Urinary bladder (tissue), 4 donors: ENCODE data around the gene SLC9A7. TPM values are rescaled to one million over a fixed set of nuclear protein-coding genes. Genes with fewer than 3 reads are reported as not detected.

ENCODE experiments used
- DNase-seq: peaks from one replicate; pipeline ENCODE4 v3.0.0-alpha.2; 2015; ENCODE audit errors: extremely low spot score
- H3K27ac ChIP-seq: one replicate; pipeline ENCODE4 v1.5.1; 2013; ENCODE audit warnings: low read depth, mild to moderate bottlenecking, moderate library complexity
- H3K36me3 ChIP-seq: one replicate; pipeline ENCODE4 v1.6.1; 2013; ENCODE audit warnings: mild to moderate bottlenecking, moderate library complexity; ENCODE audit not compliant: insufficient read depth
- H3K4me1 ChIP-seq: one replicate; pipeline ENCODE4 v1.6.1; 2013; ENCODE audit warnings: mild to moderate bottlenecking, moderate library complexity; ENCODE audit not compliant: insufficient read depth
- H3K4me3 ChIP-seq: one replicate; pipeline ENCODE4 v1.5.1; 2013; ENCODE audit warnings: low read depth, low read length
- WGBS: extraction: QIAGEN DNeasy Blood & Tissue Kit; methylation state at CpG from one replicate; pipeline ENCODE4 v1.1.7; 2013; 5-methylcytosine and 5-hydroxymethylcytosine counted together
- polyA plus RNA-seq: library from polyadenylated mRNA; stranded (reverse); fragments of 200-250 nt; gene quantifications from one replicate; pipeline ENCODE4 v1.2.3, GENCODE V29; 2013
- total RNA-seq: library from RNA; depleted of rRNA; stranded (reverse); fragments of >200 nt; gene quantifications from one replicate; pipeline ENCODE4 v1.2.3, GENCODE V29; 2014
- donor health status: healthy with polysubstance abuse.
- donor health status: healthy.

The SLC9A7 gene
- total and polyA plus RNA-seq, 2 donors: 0.61 to 4.1 TPM

DNA sequence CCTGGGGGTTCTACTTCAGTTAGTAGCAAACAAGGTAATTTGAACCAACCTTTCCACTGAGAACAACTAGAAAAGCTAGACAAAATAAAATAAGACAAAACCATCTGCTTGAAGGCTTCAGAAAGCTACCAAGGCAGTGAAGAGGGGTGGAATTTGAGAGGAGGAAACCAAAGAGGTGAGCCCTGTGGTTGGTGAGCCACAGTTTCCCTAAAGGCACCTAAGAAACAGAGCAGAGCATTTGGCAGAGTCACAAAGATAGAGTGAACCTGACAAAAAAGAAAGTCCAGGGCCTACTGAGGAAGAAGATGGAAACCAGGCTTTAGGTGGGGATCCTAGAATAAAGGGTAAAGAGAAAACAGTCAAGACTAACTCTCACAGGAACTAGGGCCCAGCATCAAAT lies 141.0 kb downstream of the SLC9A7 start:
- Histone ChIP-seq H3K27ac (no peak overlapping the region), H3K4me3 (no peak overlapping the region), H3K36me3 (no peaks in the 10 kb centered on the region), H3K4me1 (no peaks in the 10 kb centered on the region)
- no peak for DNase-seq

DNA sequence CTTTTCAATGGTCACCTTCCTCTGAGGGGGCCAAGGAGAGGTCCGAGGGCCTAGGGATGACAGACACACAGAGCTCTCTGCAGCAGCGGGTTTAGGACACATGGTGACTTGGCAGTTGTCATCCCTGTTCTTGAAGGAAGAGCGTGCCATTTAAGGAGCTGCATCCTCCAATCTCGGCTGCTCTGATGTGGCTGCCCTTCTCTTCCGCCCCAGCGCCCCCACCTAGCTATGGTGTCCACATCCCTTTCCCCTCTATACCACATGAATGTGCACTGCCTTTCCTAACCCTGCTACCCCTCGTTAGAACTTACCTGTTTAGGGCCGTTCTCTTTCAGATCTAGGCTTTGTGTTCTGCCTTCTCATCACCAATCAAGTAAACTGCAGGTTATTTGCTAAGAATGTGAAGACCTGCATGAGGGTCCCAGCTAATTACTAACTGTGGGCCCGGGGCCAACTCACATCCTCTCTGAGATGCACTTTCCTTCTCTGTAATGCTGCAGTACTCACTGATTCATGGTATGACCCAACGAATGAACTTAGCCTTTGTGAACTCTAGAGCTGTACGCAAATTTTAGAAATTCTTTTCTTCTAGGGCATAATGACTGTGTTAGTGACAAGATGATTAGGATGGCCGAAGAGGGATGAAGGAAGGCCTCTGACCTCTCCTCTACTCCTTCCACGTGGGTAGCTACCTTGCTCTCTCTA lies 147.1 kb downstream of the SLC9A7 start:
- Histone ChIP-seq H3K4me1 (no peaks in the 10 kb centered on the region), H3K4me3 (no peak overlapping the region), H3K27ac (no peak overlapping the region), H3K36me3 (no peaks in the 10 kb centered on the region)
- 79% methylated on average over 13 of the region's 13 CpGs for WGBS
- no peak for DNase-seq

DNA sequence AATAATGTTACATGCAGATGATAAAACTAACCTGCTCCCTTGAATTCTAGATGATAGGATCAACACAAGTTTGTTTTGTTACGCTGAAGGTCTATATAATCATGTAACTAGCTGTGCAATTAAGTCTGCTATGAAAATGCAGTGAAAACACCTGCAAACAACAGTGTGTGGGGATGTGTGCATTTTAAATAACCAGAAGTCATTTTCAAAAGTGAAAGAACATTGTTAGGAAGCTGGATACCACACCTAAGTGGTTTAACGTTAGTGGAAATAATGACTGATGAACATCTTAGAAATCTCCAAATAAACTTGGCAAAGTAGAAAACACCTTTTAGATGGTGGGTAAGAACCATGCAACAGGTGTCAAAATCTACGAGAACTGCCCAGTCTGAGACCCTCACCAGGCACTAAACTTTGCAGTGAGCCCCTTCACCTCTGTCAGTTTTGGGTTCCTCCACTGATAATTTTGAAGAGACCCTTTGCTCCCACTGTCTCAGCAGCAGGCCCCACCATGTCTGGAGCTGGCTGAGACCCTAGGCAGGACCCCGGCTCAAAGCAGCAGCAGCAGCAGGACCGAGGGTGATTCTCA lies 148.8 kb downstream of the SLC9A7 start:
- Histone ChIP-seq H3K4me3 (no peak overlapping the region), H3K4me1 (no peaks in the 10 kb centered on the region), H3K27ac (no peak overlapping the region), H3K36me3 (no peaks in the 10 kb centered on the region)
- DNase-seq: no peak
- WGBS: 80% methylated on average over 5 of the region's 5 CpGs

DNA sequence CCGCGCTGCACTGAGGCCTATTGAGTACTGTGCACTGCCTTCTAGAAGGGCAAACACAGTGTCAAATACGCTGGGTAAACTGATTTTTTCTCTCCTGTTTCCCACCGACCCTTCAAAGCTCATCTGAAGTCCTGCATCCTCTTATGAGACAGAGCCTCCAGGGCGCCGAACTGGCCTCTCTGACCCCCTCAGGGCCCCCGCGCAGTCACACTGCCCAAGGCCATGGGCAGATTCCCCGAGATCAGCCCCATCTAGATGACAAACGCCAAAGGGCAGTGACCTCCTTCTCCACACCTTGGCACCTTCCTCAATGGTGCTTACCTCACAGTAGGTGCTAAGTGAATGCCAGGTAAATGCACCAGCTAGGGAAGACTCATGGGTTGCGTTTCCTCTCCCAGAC lies 151.0 kb downstream of the SLC9A7 start:
- H3K27ac ChIP-seq: no peak overlapping the region
- 87% methylated on average over 11 of the region's 11 CpGs for WGBS
- H3K36me3 ChIP-seq: no peaks in the 10 kb centered on the region
- H3K4me3 ChIP-seq: no peak overlapping the region
- DNase-seq: no peak
- H3K4me1 ChIP-seq: no peaks in the 10 kb centered on the region

DNA sequence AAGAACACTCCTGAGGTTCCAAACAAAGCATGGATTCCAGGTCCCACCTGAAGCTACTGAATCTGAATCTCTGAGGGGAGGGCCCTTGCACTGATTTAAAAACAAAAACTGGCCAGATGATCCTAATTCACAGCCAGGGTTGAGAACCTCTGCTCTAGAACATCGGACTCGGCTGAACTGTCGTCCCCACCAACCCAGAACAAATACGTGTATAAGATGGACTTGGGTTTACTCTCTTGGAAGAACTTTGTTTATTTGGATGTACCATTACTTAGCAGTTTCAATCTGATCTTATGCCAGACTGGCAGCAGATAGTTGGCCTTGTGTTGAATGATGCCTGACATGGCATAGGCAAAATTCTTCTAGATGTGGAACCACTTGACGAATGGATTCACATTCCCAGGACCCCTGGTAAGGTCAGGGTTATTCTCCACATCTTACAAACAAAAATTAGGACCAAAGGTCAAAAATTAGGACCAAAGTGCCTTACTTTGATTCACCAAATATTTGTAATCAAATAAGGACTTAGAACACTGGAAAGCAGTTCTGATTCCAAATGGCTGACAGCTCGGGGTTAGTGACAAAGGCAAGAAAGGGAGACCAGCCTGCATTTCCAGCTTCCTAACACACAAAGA lies 156.3 kb downstream of the SLC9A7 start:
- DNase-seq: no peak
- WGBS: 94% methylated on average over 6 of the region's 6 CpGs
- Histone ChIP-seq H3K4me3 (no peak overlapping the region), H3K4me1 (no peaks in the 10 kb centered on the region), H3K27ac (no peak overlapping the region), H3K36me3 (no peaks in the 10 kb centered on the region)

DNA sequence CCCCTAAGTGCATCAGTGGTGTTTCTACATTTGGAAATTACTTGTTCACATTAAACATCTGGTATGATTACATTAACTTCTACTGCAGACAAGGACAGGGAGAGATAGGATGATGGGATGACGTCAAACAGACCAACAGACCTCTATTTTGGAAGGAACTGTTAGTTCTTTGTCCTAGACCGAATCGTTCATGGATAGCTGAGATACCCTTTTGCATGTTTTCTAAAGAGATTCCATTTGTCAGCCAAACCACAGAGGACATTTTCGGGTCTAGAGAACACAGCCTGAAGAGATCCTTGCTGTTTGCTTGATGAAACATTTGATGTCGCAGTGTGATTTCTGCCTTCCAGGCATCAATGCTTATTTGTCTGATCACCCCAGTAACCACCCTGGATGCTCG lies 157.6 kb downstream of the SLC9A7 start:
- Histone ChIP-seq H3K36me3 (no peaks in the 10 kb centered on the region), H3K27ac (no peak overlapping the region), H3K4me1 (no peaks in the 10 kb centered on the region), H3K4me3 (no peak overlapping the region)
- 63% methylated on average over 6 of the region's 6 CpGs for WGBS
- DNase-seq: no peak

DNA sequence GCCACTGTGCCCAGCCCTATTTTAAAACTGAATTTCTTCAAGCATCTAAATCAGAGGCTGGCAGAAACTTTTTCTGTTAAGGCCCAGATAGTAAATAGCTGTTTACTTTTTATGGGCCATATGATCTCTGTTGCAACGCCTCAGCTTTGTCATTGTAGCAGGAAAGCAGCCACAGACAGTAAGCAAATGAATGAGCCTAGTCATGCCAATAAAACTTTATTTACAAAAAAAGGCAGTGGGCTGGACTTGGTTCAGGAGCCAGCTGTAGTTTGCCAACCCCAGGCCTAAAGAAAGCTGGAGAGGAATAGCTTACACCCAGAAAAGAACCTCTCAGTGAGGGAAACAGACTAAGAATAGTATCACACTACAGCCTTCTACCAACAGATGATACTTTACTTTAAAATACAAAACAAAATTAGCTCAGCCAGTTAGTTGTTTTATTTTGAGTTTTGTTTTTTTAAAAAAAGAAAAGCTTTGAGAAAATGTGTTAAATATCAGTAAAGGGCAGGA lies 159.8 kb downstream of the SLC9A7 start:
- WGBS: 80% methylated on average over 1 of the region's 1 CpG
- no peak for DNase-seq
- no peaks in the 10 kb centered on the region for H3K4me1 ChIP-seq
- H3K4me3 ChIP-seq: no peak overlapping the region
- no peak overlapping the region for H3K27ac ChIP-seq
- no peaks in the 10 kb centered on the region for H3K36me3 ChIP-seq

DNA sequence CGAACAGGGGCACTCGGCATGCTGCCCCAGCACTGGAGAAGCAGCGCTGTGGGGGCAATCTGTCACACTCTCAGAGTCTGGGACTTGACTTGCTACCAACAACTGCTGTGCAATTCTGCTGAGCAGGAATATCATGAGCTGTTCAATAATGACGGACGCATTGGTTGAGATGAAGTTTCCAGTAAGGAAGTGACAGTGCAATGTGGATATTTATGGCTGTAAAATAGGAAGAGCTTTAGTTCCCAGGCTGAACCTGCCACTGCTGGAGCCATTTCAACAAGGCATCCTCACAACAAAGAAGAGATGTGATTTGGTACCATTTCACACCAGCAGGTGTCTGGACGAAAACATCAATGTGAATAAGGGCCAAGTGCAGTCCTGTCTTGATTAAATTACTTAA lies 161.1 kb downstream of the SLC9A7 start:
- Histone ChIP-seq H3K27ac (no peak overlapping the region), H3K4me3 (no peak overlapping the region), H3K4me1 (no peaks in the 10 kb centered on the region), H3K36me3 (no peaks in the 10 kb centered on the region)
- DNase-seq: no peak
- 76% methylated on average over 6 of the region's 6 CpGs for WGBS

DNA sequence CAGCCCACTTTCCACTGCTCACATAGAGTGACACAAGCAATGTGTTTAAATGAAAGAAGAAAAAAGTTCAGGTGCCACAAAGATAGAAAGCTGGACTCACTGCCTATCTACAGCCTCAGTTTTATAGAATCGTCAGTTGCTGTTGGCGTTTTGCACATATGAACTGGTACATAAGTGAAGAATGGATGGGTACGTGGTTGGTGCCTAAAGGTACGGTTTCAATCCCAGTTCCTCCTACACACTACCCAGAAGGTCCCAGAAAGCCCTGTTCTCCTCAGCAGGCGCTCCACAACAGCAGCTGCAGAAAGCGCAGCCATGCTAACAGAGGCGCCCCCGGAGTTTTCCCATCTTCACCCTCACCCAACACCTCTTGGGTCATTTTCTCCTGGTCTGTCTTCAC lies 161.7 kb downstream of the SLC9A7 start:
- Histone ChIP-seq H3K4me1 (no peaks in the 10 kb centered on the region), H3K36me3 (no peaks in the 10 kb centered on the region), H3K27ac (no peak overlapping the region), H3K4me3 (no peak overlapping the region)
- 90% methylated on average over 8 of the region's 8 CpGs for WGBS
- no peak for DNase-seq

DNA sequence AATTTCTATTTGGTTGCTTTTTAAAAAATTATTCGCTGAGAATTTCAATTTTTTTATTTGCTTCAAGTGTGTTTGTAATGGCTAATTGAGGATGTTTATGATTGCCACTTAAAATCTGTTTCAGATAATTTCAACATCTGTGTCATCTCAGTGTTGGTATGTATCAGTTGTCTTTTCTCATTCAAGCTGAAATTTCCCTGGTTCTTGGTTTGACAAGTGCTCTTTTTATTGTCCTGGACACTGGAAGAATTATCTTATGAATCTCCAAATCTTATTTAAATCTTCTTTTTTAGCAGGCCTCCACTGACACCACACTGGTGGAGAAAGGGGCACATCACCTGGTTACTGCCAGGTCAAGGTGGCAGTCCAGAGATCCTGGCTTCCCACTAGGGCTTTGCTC lies 163.8 kb downstream of the SLC9A7 start:
- Histone ChIP-seq H3K4me3 (no peak overlapping the region), H3K36me3 (no peaks in the 10 kb centered on the region), H3K4me1 (no peaks in the 10 kb centered on the region), H3K27ac (no peak overlapping the region)
- no peak for DNase-seq
- WGBS: 95% methylated on average over 1 of the region's 1 CpG

DNA sequence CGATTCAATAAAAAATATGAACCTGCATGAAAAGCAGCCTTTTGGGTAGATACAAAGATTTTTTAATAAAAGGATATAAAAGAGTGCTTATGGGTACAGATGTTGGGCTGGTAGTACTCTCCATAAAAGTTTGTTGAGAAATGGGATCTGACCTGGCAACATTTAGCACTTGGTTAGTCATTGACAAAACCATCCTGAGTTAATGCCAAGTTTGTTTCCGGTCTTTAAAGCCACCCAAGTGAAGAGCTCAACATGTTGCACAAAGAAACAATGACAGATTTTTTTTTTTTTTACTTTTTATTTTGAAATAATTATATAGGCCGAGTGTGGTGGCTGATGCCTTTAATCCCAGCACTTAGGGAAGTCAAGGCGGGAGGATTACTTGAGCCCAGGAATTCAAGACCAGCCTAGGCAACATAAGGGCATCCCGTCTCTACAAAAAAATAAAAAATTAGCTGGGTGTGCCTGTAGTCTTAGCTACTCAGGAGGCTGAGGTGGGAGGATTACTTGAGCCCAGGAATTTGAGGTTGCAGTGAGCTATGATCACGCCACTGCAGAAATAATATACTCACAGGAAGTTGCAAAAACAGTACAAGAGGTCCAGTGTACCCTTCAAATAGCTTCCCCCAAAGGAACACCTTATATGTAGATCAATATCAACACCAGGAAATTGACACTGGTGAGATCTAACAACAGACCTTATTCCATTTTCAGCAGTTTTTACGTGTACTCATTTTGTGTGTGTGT lies 168.8 kb downstream of the SLC9A7 start:
- H3K4me3 ChIP-seq: no peak overlapping the region
- no peaks in the 10 kb centered on the region for H3K36me3 ChIP-seq
- no peak for DNase-seq
- H3K4me1 ChIP-seq: no peaks in the 10 kb centered on the region
- 82% methylated on average over 7 of the region's 7 CpGs for WGBS
- no peak overlapping the region for H3K27ac ChIP-seq

DNA sequence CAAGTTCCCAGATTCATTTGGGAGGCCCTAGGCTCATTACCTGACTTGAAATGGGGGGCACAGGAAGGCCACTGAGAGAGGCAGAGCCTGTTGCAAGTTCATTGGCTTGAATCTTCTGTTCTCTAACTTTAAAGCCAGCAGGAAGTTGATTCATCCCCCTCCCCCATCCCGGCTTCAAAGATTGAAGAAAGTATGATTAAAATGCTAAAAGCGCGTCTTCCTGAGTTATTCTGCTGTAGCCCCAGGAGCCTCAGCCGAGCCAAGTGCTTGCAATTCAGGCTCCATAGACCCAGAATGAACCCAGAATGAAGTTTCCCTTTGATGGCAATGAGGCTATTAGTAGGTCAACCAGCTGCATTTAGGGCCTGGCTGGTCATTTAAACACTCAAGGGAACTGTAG lies 170.7 kb downstream of the SLC9A7 start:
- no peak overlapping the region for H3K4me3 ChIP-seq
- H3K36me3 ChIP-seq: no peaks in the 10 kb centered on the region
- no peaks in the 10 kb centered on the region for H3K4me1 ChIP-seq
- DNase-seq: no peak
- no peak overlapping the region for H3K27ac ChIP-seq
- WGBS: 30% methylated on average over 4 of the region's 4 CpGs

DNA sequence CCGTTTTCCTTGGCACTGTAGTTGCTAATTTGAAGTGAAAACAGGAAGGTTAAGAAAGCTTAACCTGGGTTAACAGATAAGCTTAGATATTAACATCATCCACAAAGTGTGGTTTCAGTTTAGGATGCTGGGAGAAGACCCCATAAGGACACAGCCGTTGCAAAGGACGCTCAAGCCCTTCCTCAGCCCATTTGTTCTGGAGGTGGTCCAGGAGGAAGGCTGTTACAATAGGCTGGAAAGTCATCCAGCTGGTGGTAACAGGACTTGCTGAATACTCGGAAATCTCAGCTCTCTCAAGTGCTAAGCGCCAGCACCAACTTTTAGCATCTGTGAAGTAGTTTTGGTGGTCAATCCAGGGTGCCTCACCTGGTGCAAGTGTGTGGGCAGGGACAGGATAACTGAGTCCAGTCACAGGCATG lies 171.2 kb downstream of the SLC9A7 start:
- no peak for DNase-seq
- no peak overlapping the region for H3K27ac ChIP-seq
- no peak overlapping the region for H3K4me3 ChIP-seq
- 34% methylated on average over 5 of the region's 5 CpGs for whole genome bisulfite sequencing
- no peaks in the 10 kb centered on the region for H3K36me3 ChIP-seq
- H3K4me1 ChIP-seq: no peaks in the 10 kb centered on the region

DNA sequence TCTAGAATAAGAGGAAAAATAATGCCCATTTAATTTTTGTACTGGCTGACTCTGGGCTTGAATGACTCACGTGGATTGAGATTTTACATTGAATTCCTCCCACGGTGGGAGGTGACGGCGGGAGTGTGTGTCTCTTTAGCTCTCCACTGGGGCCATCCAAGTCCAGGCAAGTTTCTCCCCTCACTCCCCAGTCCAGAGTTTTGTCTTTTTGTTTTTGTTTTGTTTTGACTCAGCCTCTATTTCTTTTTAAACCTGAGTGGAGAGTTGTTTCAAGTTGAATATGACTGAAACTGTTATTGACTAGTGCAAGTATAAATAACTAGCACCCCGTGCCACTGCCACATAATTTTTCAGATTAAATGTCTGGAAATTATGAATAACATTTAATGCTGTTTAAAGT lies 171.8 kb downstream of the SLC9A7 start:
- Histone ChIP-seq H3K4me3 (no peak overlapping the region), H3K36me3 (no peaks in the 10 kb centered on the region), H3K4me1 (no peaks in the 10 kb centered on the region), H3K27ac (no peak overlapping the region)
- 52% methylated on average over 5 of the region's 5 CpGs for WGBS
- DNase-seq: no peak
